NB4 (cell line): Measurements from ENCODE around the gene CFP.
"Not testable (repeated sequence)": the region's sequence is repeated elsewhere in the genome, so short reads cannot be mapped to it uniquely, and the experiment has no call there.

Experiments used
- DNase-seq: peaks from one replicate; pipeline ENCODE4 v3.0.0; 2010; ENCODE audit warnings: low read depth
- H3K4me3 ChIP-seq: one replicate; pipeline ENCODE4 v1.5.1; 2011; ENCODE audit warnings: mild to moderate bottlenecking, low read depth, low read length, moderate library complexity
- CTCF ChIP-seq: IDR thresholded peaks from one replicate; pipeline ENCODE4 v1.5.1; 2012; ENCODE audit warnings: low read depth, low read length
- MYC ChIP-seq: IDR thresholded peaks from 2 replicates; pipeline ENCODE4 v1.6.1; 2011; ENCODE audit warnings: low read depth, low read length
- POLR2A ChIP-seq: IDR thresholded peaks from 2 replicates; pipeline ENCODE4 v1.6.1; 2011; ENCODE audit warnings: mild to moderate bottlenecking; ENCODE audit not compliant: insufficient read length; ENCODE audit errors: extremely low read depth
- TF ChIP-seq, protein P1 (sequence below): IDR thresholded peaks from 2 replicates; pipeline ENCODE4 v1.6.1; 2011; ENCODE audit warnings: low read depth, low read length

The CFP gene

DNA sequence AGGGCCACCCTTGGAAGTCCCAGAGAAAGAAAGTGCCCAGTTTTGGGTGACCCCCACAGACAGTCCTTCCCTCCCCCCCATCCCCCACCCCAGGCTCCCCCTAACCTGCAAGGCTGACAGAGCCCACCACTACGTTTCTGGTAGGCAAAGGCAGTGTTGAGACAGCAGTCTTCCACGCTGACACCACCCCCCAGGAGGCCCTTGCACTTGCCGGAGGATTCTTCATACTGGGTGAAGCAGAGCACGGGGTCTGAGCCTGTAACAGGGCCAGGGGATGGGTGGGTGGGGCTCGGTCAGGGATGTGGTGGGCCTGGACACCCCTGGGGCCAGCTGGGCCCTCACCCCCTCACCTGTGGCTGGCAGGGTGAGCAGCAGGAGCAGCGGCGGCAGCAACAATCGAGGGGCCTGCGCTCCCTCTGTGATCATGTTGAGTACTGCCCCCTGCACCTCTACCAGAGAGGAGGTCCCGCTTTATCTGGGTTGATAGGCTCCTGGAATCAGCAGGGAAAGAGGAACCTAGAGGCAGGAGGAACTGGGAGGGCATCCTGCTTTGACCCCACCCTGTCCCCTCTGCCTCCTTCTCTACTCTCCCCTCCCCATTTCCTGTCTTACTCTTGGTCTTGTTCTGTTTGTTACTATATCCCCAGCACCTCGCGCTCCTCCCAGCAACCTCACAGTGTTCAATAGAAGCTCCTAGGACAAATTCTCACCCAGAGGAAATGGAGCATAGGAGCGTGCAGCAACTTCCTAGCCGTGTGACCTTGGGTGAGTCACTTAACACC is at the start of gene CFP:
CFP (minus strand) TSS at position 512 of the 782 bp plus-strand sequence; CDS start at position 426, 86 bp downstream.
- TF ChIP-seq CTCF, result no peak
- TF ChIP-seq POLR2A, result no peak
- no peak for TF ChIP-seq MYC
- TF ChIP-seq, protein P1, sequence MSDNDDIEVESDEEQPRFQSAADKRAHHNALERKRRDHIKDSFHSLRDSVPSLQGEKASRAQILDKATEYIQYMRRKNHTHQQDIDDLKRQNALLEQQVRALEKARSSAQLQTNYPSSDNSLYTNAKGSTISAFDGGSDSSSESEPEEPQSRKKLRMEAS, result no peak
- peak; percentile 89 for DNase-seq
- H3K4me3 ChIP-seq, result peak within 1 kb of the TSS; percentile 46

GRCh38 chrX:47675959-47676859 is 46.5 kb upstream of the CFP start:
- not testable (repeated sequence) for H3K4me3 ChIP-seq
- DNase-seq, result peak; percentile 52

DNA sequence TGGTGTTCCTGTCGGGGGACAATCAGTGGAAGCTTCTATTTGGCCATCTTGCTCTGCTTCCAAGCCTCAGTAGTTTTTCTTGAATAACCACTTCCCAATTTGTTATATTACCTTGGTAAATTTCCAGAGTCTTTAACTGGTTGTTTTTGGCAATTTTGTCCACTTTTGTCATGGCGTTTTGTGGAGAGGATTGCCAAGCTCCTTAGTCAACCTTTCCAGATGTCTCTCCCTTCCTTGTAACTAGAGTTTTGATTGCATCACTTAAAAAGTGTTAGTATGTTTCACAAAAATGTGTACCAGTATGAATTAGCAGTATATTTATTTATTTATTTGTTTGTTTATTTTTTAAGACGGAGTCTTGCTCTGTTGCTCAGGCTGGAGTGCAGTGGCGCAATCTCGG is 45.0 kb upstream of the CFP start:
- DNase-seq, result no peak
- H3K4me3 ChIP-seq, result no peak overlapping the region
- no peak for TF ChIP-seq MYC
- no peak for TF ChIP-seq CTCF

GRCh38 chrX:47665797-47666196 is 36.1 kb upstream of the CFP start:
- not testable (repeated sequence) for H3K4me3 ChIP-seq, DNase-seq

DNA sequence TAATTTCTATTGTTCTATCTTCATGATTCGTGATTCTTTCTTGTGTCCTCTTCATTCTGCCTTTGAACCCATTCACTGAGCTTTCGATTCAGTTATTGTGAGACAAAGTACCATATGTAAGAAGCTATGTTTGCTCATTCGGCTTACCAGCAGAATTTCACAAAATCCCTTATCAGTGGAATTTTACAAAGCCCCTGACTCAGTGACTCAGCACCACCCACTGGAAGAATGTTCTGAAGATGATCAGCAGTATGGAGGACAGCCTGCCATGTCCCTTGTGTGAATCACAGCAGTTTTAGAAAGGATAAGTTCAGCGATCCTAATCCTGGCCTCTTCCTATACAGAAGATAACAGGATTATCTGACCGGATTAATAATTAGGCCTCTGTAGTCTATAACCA is 35.0 kb upstream of the CFP start:
- DNase-seq, result no peak
- no peak overlapping the region for H3K4me3 ChIP-seq
- TF ChIP-seq CTCF (no peak), POLR2A (no peak), MYC (no peak)
- TF ChIP-seq, protein P1, result no peak

DNA sequence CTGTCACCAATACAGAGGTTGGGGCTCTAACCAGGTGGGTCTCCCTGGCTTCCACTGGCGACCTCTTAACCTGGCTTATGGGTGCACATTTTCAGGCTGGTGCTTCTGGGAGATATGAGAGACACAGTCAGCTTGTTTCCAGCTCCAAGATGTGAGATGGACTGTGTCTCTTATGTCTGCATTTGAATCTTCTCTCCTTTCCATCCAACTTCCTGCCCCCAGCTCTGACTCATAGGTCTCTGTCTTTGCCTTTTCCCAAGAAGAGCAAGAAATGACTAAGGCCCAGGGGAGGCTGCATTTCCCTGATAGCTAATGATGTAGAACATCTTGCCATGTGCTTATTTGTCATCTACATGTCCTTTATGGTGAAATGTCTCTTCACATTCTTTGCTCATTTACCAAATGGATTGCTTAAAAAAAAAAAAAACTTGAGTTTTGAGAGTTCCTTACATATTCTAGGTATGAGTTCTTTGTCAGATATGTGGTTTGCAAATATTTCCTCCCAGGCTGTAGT is 32.5 kb upstream of the CFP start:
- no peak overlapping the region for H3K4me3 ChIP-seq
- TF ChIP-seq, protein P1, result peak; percentile 68
- peak; percentile 65 for TF ChIP-seq MYC
- TF ChIP-seq CTCF, result no peak
- TF ChIP-seq POLR2A, result no peak
- DNase-seq, result peak; percentile 82

GRCh38 chrX:47661539-47661938 is 31.8 kb upstream of the CFP start:
- H3K4me3 ChIP-seq, result no peak overlapping the region
- no peak for TF ChIP-seq POLR2A
- TF ChIP-seq, protein P1, result no peak
- no peak for TF ChIP-seq CTCF
- no peak for TF ChIP-seq MYC
- no peak for DNase-seq
